GM06990 (cell line): ENCODE results near the gene MAPKAP1.

Source experiments
- DNase-seq: peaks from one replicate; pipeline ENCODE4 v3.0.0-alpha.2; 2011; ENCODE audit not compliant: insufficient read length; ENCODE audit errors: extremely low read depth
- H3K27me3 ChIP-seq: replicated peaks from 2 replicates; pipeline ENCODE4 v1.6.0; 2011; ENCODE audit warnings: low read length; ENCODE audit not compliant: control insufficient read depth, insufficient read depth
- H3K36me3 ChIP-seq: 2 replicates; pipeline ENCODE4 v1.5.1; 2011; ENCODE audit warnings: low read length; ENCODE audit not compliant: control insufficient read depth, insufficient read depth
- H3K4me3 ChIP-seq: replicated peaks from 2 replicates; pipeline ENCODE4 v1.5.1; 2011; ENCODE audit warnings: low read depth, mild to moderate bottlenecking, control low read depth, low read length
- CTCF ChIP-seq: IDR thresholded peaks from 2 replicates; pipeline ENCODE4 v1.5.1; 2011; ENCODE audit warnings: low read length, control low read depth, mild to moderate bottlenecking, inconsistent platforms; ENCODE audit not compliant: insufficient read depth, poor library complexity, severe bottlenecking

The MAPKAP1 gene

GRCh38 chr9:125476645-125477044 lies 230.4 kb downstream of the MAPKAP1 start:
- H3K27me3 ChIP-seq, result no peaks in the 10 kb centered on the region
- H3K36me3 ChIP-seq, result peaks cover 15% of the 10 kb centered on the region
- no peak overlapping the region for H3K4me3 ChIP-seq
- no peak for TF ChIP-seq CTCF
- DNase-seq, result no peak

GRCh38 chr9:125475385-125475784 lies 231.6 kb downstream of the MAPKAP1 start:
- H3K27me3 ChIP-seq, result no peaks in the 10 kb centered on the region
- H3K36me3 ChIP-seq, result peaks cover 14% of the 10 kb centered on the region
- no peak for DNase-seq
- TF ChIP-seq CTCF, result no peak
- no peak overlapping the region for H3K4me3 ChIP-seq

- Histone ChIP-seq H3K4me3 (no peak overlapping the region), H3K36me3 (peaks cover 12% of the 10 kb centered on the region), H3K27me3 (no peaks in the 10 kb centered on the region)
- TF ChIP-seq CTCF, result no peak
- no peak for DNase-seq
These were observed 233.9 kb downstream of the MAPKAP1 start for GRCh38 chr9:125472926-125473701.

- no peak overlapping the region for H3K4me3 ChIP-seq
- DNase-seq, result no peak
- no peak for TF ChIP-seq CTCF
- H3K36me3 ChIP-seq, result peaks cover 13% of the 10 kb centered on the region
- H3K27me3 ChIP-seq, result no peaks in the 10 kb centered on the region
These were observed 234.5 kb downstream of the MAPKAP1 start for GRCh38 chr9:125472562-125472925.

- Histone ChIP-seq H3K27me3 (no peaks in the 10 kb centered on the region), H3K36me3 (peaks cover 17% of the 10 kb centered on the region), H3K4me3 (no peak overlapping the region)
- DNase-seq, result no peak
- TF ChIP-seq CTCF, result no peak
These were observed 236.0 kb downstream of the MAPKAP1 start for GRCh38 chr9:125470767-125471580.
